ENCODE measurements around the gene TGFBR3.
"Not testable (repeated sequence)": the region's sequence is repeated elsewhere in the genome, so short reads cannot be mapped to it uniquely, and the experiment has no call there.

GRCh38 chr1:91852011-91852410, 33.9 kb downstream of the TGFBR3 start:
- not testable (repeated sequence) for TF ChIP-seq CTCF, POLR2A (IDR thresholded peaks at IDR 0.05)
